HCT116 (cell line): ENCODE measurements around the gene HEXD. TPM values are rescaled to one million over a fixed set of nuclear protein-coding genes. Genes with fewer than 3 reads are reported as not detected.

Experiments
- ATAC-seq: fragments of 200-7000 bp; cut with Tn5 transposase; 2 replicates; pipeline ENCODE4 v1.9.1; 2020; ENCODE audit warnings: mild to moderate bottlenecking, moderate library complexity
- BruUV-seq: library from RNA; stranded (reverse); fragments of 400-500 nt; replicated peaks from 2 replicates; lab custom pipeline; 2021; lab: Mats Ljungman, UMichigan
- CTCF ChIA-PET: fragments of 300-600 bp; sonication (Branson Sonifier 250); formaldehyde crosslinking; loops from one replicate; lab custom pipeline; 2021; ENCODE audit warnings: antibody characterized with exemption; lab: Charles Lee
- POLR2A ChIA-PET: fragments of 300-600, 350-600 bp; sonication (Branson Sonifier 250); formaldehyde crosslinking; loops from one replicate; lab custom pipeline; 2021; ENCODE audit warnings: antibody characterized with exemption; lab: Charles Lee
- RAD21 ChIA-PET, 2 experiments: fragments of 300-600 bp; sonication (Branson Sonifier 250); formaldehyde crosslinking; loops; one replicate each; lab custom pipeline; 2023; ENCODE audit warnings: low total read pairs in 2 of 2; ENCODE audit not compliant: uncharacterized antibody in 2 of 2, unreplicated experiment in 2 of 2, low non-redundant PET in 1 of 2; lab: Charles Lee
- DNase-seq: peaks from one replicate; pipeline ENCODE4 v3.0.0-alpha.2; 2010; ENCODE audit warnings: low read depth, low spot score
- H2AFZ ChIP-seq: fragments of 200-600 bp; shearing (Covaris generic), sonication (generic); 2 replicates; pipeline ENCODE4 v1.6.1; 2017; ENCODE audit warnings: low read depth, mixed run types, mixed read lengths, antibody characterized with exemption, low read length; ENCODE audit not compliant: poor library complexity, severe bottlenecking
- H3K27ac ChIP-seq: 2 replicates; pipeline ENCODE4 v1.5.1; 2012; ENCODE audit warnings: low read depth, low read length
- H3K27me3 ChIP-seq: fragments of 200-600 bp; sonication (generic); 2 replicates; pipeline ENCODE4 v1.6.1; 2016; ENCODE audit warnings: mixed run types, low read length, mixed read lengths; ENCODE audit not compliant: insufficient read depth
- H3K36me3 ChIP-seq, 2 experiments: fragments of 200-500 bp in 1 of 2; fragments of 200-600 bp in 1 of 2; sonication (Bioruptor generic) in 1 of 2; sonication (generic) in 1 of 2; 2 replicates each; pipeline versions ENCODE4 v1.5.1 to v1.6.1; 2014 to 2016; ENCODE audit warnings: low read length in 2 of 2, inconsistent platforms in 1 of 2, mixed read lengths in 1 of 2, mixed run types in 1 of 2; ENCODE audit not compliant: insufficient read depth in 2 of 2, control insufficient read depth in 1 of 2
- H3K4me1 ChIP-seq, 2 experiments: fragments of 200-600 bp in 1 of 2; sonication (generic) in 1 of 2; 2 replicates each; pipeline versions ENCODE4 v1.5.1 to v1.6.1; 2012 to 2017; ENCODE audit warnings: low read length in 2 of 2, inconsistent platforms in 1 of 2, mild to moderate bottlenecking in 1 of 2, mixed read lengths in 1 of 2, mixed run types in 1 of 2, moderate library complexity in 1 of 2; ENCODE audit not compliant: insufficient read depth in 2 of 2, control insufficient read depth in 1 of 2
- H3K4me2 ChIP-seq: fragments of 200-600 bp; sonication (generic); 2 replicates; pipeline ENCODE4 v1.6.1; 2017; ENCODE audit warnings: mixed run types, low read length, mixed read lengths
- H3K4me3 ChIP-seq, 2 experiments: fragments of 200-600 bp in 1 of 2; sonication (generic) in 1 of 2; replicated peaks in 1 of 2; 2 replicates each; pipeline ENCODE4 v1.5.1; 2011 to 2016; ENCODE audit warnings: low read length in 2 of 2, control low read depth in 1 of 2, low read depth in 1 of 2, mild to moderate bottlenecking in 1 of 2, mixed read lengths in 1 of 2, mixed run types in 1 of 2
- H3K79me2 ChIP-seq: fragments of 200-600 bp; sonication (generic); 2 replicates; pipeline ENCODE4 v1.6.1; 2017; ENCODE audit warnings: mild to moderate bottlenecking, mixed run types, low read length, moderate library complexity, mixed read lengths; ENCODE audit not compliant: insufficient read depth
- H3K9ac ChIP-seq: fragments of 200-600 bp; sonication (generic); 2 replicates; pipeline ENCODE4 v1.6.1; 2016; ENCODE audit warnings: low read length, mixed read lengths
- H3K9me2 ChIP-seq: fragments of 200-600 bp; sonication (generic), shearing (Covaris generic); 2 replicates; pipeline ENCODE4 v1.6.1; 2017; ENCODE audit warnings: mixed run types, mild to moderate bottlenecking, moderate library complexity; ENCODE audit not compliant: insufficient read depth
- H3K9me3 ChIP-seq, 2 experiments: fragments of 200-500 bp in 1 of 2; fragments of 200-600 bp in 1 of 2; sonication (Bioruptor generic) in 1 of 2; sonication (generic) in 1 of 2; 2 replicates each; pipeline ENCODE4 v1.6.1; 2014 to 2017; ENCODE audit warnings: low read length in 2 of 2, mixed read lengths in 2 of 2, inconsistent platforms in 1 of 2, low read depth in 1 of 2, mild to moderate bottlenecking in 1 of 2, mixed run types in 1 of 2, moderate library complexity in 1 of 2; ENCODE audit not compliant: control insufficient read depth in 1 of 2, insufficient read depth in 1 of 2
- H4K20me1 ChIP-seq: fragments of 200-600 bp; sonication (generic), shearing (Covaris generic); 2 replicates; pipeline ENCODE4 v1.6.1; 2017; ENCODE audit warnings: mixed run types, mild to moderate bottlenecking, moderate library complexity; ENCODE audit not compliant: insufficient read depth
- ATF3 ChIP-seq: IDR thresholded peaks from 2 replicates; pipeline ENCODE4 v1.6.1; 2012
- CEBPB ChIP-seq: IDR thresholded peaks from 2 replicates; pipeline ENCODE4 v1.6.1; 2012; ENCODE audit warnings: low read depth
- CTCF ChIP-seq, 3 experiments: fragments of 200-600 bp in 1 of 3; sonication (generic) in 1 of 3; IDR thresholded peaks in 2 of 3; conservative IDR thresholded peaks in 1 of 3; 2 replicates each; pipeline ENCODE4 v1.5.1; 2012 to 2017; ENCODE audit warnings: low read depth in 2 of 3, low read length in 2 of 3, antibody characterized with exemption in 1 of 3, borderline replicate concordance in 1 of 3, control low read depth in 1 of 3, mild to moderate bottlenecking in 1 of 3, mixed read lengths in 1 of 3, mixed run types in 1 of 3, moderate library complexity in 1 of 3; ENCODE audit not compliant: insufficient read depth in 1 of 3
- ELF1 ChIP-seq: IDR thresholded peaks from 2 replicates; pipeline ENCODE4 v1.6.1; 2012; ENCODE audit warnings: low read depth, borderline replicate concordance
- EZH2phosphoT487 ChIP-seq: fragments of 200-600 bp; IDR thresholded peaks from 2 replicates; pipeline ENCODE4 v1.6.1; 2018; ENCODE audit warnings: antibody characterized with exemption, borderline replicate concordance
- FOSL1 ChIP-seq: IDR thresholded peaks from 2 replicates; pipeline ENCODE4 v1.6.1; 2012; ENCODE audit warnings: low read depth
- JUND ChIP-seq: IDR thresholded peaks from 2 replicates; pipeline ENCODE4 v1.6.1; 2012
- MAX ChIP-seq: IDR thresholded peaks from 2 replicates; pipeline ENCODE4 v1.6.1; 2012
- POLR2A ChIP-seq: IDR thresholded peaks from 2 replicates; pipeline ENCODE4 v1.7.0; 2011; ENCODE audit warnings: borderline replicate concordance; ENCODE audit not compliant: insufficient read depth, insufficient read length; ENCODE audit errors: extremely low read depth
- POLR2AphosphoS5 ChIP-seq: IDR thresholded peaks from 2 replicates; pipeline ENCODE4 v1.6.1; 2011; ENCODE audit warnings: mild to moderate bottlenecking, low read depth, low read length, moderate library complexity
- REST ChIP-seq: IDR thresholded peaks from 2 replicates; pipeline ENCODE4 v1.6.1; 2012; ENCODE audit warnings: low read depth
- SIN3A ChIP-seq: IDR thresholded peaks from 2 replicates; pipeline ENCODE4 v1.6.1; 2012; ENCODE audit warnings: low read depth
- SP1 ChIP-seq: IDR thresholded peaks from 2 replicates; pipeline ENCODE4 v1.6.1; 2012; ENCODE audit warnings: low read depth
- SRF ChIP-seq: IDR thresholded peaks from 2 replicates; pipeline ENCODE4 v1.6.1; 2012; ENCODE audit warnings: low read depth
- TCF7L2 ChIP-seq: IDR thresholded peaks from 2 replicates; pipeline ENCODE4 v1.7.0; 2011; ENCODE audit warnings: borderline replicate concordance, inconsistent platforms; ENCODE audit not compliant: insufficient read depth, insufficient read length; ENCODE audit errors: extremely low read depth
- YY1 ChIP-seq: IDR thresholded peaks from 2 replicates; pipeline ENCODE4 v1.6.1; 2011; ENCODE audit warnings: low read length, low read depth, moderate library complexity, mild to moderate bottlenecking; ENCODE audit not compliant: insufficient replicate concordance; ENCODE audit errors: extremely low read depth
- ZBTB33 ChIP-seq: IDR thresholded peaks from 2 replicates; pipeline ENCODE4 v1.6.1; 2011; ENCODE audit warnings: mild to moderate bottlenecking, low read length, moderate library complexity; ENCODE audit not compliant: insufficient replicate concordance; ENCODE audit errors: extremely low read depth
- ZFX ChIP-seq: fragments of 450-650 bp; IDR thresholded peaks from 2 replicates; pipeline ENCODE4 v1.6.1; 2017
- ZNF274 ChIP-seq: fragments of 200-500 bp; sonication (Bioruptor generic); IDR thresholded peaks from 2 replicates; pipeline ENCODE4 v1.6.1; 2014; ENCODE audit warnings: mild to moderate bottlenecking, low read depth, low read length, inconsistent platforms
- intact Hi-C: fragments of 100-400 bp; cut with micrococcal nuclease; formaldehyde crosslinking; loops from 2 replicates; pipeline ENCODE4 v1.10.0; 2022
- total RNA-seq: library from RNA; stranded (reverse); gene quantifications from one replicate; pipeline ENCODE4 v1.2.1, GENCODE V29; 2021; ENCODE audit not compliant: unreplicated experiment

The HEXD gene
- total RNA-seq, 1 experiment from 2014 or later, result 45.2 TPM

GRCh38 chr17:82424863-82425159 lies 6.7 kb downstream of the HEXD start:
- H3K4me3 ChIP-seq, result no peak overlapping the region
- DNase-seq, result no peak
- no peaks in the 10 kb centered on the region for H3K27me3 ChIP-seq

More at GRCh38 chr17:82424863-82425159, 6.7 kb downstream of the HEXD start:
- ChIA-PET CTCF (no interaction called here), POLR2A (no interaction called here), RAD21 (no interaction called here)
- no TSS peak for BruUV-seq
- H3K4me1 ChIP-seq, result no peaks in the 10 kb centered on the region
- no peaks in the 10 kb centered on the region for H3K79me2 ChIP-seq
- no peak for TF ChIP-seq EZH2phosphoT487
- TF ChIP-seq SP1, result no peak
- no peak for TF ChIP-seq CEBPB
- TF ChIP-seq POLR2AphosphoS5, result no peak
- no peak for TF ChIP-seq ELF1
- TF ChIP-seq YY1, result no peak
- no peak for TF ChIP-seq TCF7L2
- TF ChIP-seq REST, result no peak
- no peak for TF ChIP-seq POLR2A
- TF ChIP-seq FOSL1, result no peak
- no peak for TF ChIP-seq ZFX
- TF ChIP-seq JUND, result no peak
- TF ChIP-seq ATF3, result no peak
- no peak for TF ChIP-seq ZNF274
- no peak for TF ChIP-seq SIN3A
- no peak for TF ChIP-seq ZBTB33
- TF ChIP-seq CTCF (IDR thresholded peaks at IDR 0.05 in 2 of 3, conservative IDR thresholded peaks at IDR 0.05 in 1 of 3; ENCODE audit: borderline replicate concordance in 1 of 3, insufficient read depth in 1 of 3, low read depth in 2 of 3, low read length in 2 of 3), result no peak
- no peak for TF ChIP-seq MAX
- TF ChIP-seq SRF, result no peak
- H3K36me3 ChIP-seq, result no peaks in the 10 kb centered on the region
- H3K27ac ChIP-seq, result no peak overlapping the region
- no peak overlapping the region for H2AFZ ChIP-seq
- H3K9ac ChIP-seq, result no peak overlapping the region
- intact Hi-C loops, result no loop called here
- no peak for ATAC-seq
- H3K9me3 ChIP-seq, result peaks cover 0 to 3% of the 10 kb centered on the region in 2 experiments; a peak in 1 of 4 replicates
- no peaks in the 10 kb centered on the region for H4K20me1 ChIP-seq
- H3K4me2 ChIP-seq, result no peak overlapping the region
- no peaks in the 10 kb centered on the region for H3K9me2 ChIP-seq
